ENCODE results near the gene TMEM151B. TPM values are rescaled to one million over a fixed set of nuclear protein-coding genes. Genes with fewer than 3 reads are reported as not detected.

TMEM151B gene
- polyA plus RNA-seq, 1 donor from 2014 or later: 66.0 TPM

DNA sequence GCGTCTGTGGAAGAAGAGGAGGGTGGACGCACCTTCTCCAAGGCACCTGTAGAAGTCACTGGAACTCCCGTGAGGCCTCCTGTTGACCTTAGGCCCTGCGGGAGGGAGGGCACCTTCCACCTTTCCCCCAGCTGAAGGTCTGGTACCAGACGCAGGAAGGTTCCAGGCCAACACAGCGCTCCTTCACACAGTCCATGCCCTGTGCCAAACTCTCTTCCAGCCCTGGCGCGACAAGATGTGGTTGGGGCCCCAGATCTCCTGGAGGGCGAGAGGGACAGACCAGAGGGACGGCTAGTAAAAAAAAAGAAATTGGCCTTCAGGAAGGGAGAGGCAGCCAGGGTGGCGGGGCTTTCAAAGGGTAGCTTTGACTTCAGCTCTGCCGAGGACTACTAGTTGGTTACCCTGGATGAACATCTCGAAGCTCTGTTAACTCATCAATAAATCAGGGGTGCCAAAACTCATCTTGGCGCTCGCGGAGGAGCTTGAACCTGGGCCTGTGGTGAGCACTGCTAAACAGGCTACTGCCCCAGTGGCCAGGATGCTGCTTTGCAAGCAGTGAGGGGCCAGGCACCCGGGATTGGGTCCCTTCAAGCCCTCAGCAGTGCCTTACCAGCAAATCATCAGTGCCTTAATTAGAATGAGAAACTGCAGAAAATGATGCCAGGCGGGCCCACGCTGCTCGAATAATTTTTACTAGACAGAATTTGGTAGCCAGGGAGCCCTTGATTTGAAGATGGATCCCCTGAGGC, 28.0 kb downstream of the TMEM151B start:
- Histone ChIP-seq H3F3A (ENCODE audit: insufficient read depth, low read length, poor library complexity, severe bottlenecking) (no peaks in the 10 kb centered on the region), H3K9me3 (ENCODE audit: low read length) (no peaks in the 10 kb centered on the region), H2AFZ (ENCODE audit: low read depth, low read length) (peak overlapping the region; percentile 69), H3K9me2 (ENCODE audit: insufficient read depth, low read length) (no peaks in the 10 kb centered on the region), H3K27ac (ENCODE audit: low read length) (no peak overlapping the region), H4K20me1 (ENCODE audit: insufficient read depth) (no peaks in the 10 kb centered on the region), H3K9ac (ENCODE audit: low read length) (peak overlapping the region; percentile 71), H3K4me3 (ENCODE audit: low read length) (peak overlapping the region; percentile 95), H3K27me3 (ENCODE audit: insufficient read depth, low read depth, low read length) (no peaks in the 10 kb centered on the region), H3K79me2 (replicated peaks; ENCODE audit: insufficient read depth, low read length) (no peaks in the 10 kb centered on the region), H3K36me3 (ENCODE audit: insufficient read depth, low read length) (no peaks in the 10 kb centered on the region), H3K4me2 (ENCODE audit: low read length) (peak overlapping the region; percentile 51)
- TF ChIP-seq RAD21 (conservative IDR thresholded peaks at IDR 0.05) (no peak), SMC3 (conservative IDR thresholded peaks at IDR 0.05; ENCODE audit: poor library complexity) (no peak), EP300 (conservative IDR thresholded peaks at IDR 0.05; ENCODE audit: poor library complexity, severe bottlenecking) (no peak), MXI1 (conservative IDR thresholded peaks at IDR 0.05; ENCODE audit: poor library complexity, severe bottlenecking) (no peak), EZH2 (IDR thresholded peaks at IDR 0.05; ENCODE audit: borderline replicate concordance, insufficient read depth, low read length, poor library complexity, severe bottlenecking) (no peak), TAF1 (IDR thresholded peaks at IDR 0.05; ENCODE audit: low read depth) (no peak), POLR2AphosphoS5 (IDR thresholded peaks at IDR 0.05) (no peak)
- TF ChIP-seq, protein P1, sequence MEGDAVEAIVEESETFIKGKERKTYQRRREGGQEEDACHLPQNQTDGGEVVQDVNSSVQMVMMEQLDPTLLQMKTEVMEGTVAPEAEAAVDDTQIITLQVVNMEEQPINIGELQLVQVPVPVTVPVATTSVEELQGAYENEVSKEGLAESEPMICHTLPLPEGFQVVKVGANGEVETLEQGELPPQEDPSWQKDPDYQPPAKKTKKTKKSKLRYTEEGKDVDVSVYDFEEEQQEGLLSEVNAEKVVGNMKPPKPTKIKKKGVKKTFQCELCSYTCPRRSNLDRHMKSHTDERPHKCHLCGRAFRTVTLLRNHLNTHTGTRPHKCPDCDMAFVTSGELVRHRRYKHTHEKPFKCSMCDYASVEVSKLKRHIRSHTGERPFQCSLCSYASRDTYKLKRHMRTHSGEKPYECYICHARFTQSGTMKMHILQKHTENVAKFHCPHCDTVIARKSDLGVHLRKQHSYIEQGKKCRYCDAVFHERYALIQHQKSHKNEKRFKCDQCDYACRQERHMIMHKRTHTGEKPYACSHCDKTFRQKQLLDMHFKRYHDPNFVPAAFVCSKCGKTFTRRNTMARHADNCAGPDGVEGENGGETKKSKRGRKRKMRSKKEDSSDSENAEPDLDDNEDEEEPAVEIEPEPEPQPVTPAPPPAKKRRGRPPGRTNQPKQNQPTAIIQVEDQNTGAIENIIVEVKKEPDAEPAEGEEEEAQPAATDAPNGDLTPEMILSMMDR (IDR thresholded peaks at IDR 0.05; ENCODE audit: poor library complexity, severe bottlenecking): no peak
- TF ChIP-seq, protein P2, sequence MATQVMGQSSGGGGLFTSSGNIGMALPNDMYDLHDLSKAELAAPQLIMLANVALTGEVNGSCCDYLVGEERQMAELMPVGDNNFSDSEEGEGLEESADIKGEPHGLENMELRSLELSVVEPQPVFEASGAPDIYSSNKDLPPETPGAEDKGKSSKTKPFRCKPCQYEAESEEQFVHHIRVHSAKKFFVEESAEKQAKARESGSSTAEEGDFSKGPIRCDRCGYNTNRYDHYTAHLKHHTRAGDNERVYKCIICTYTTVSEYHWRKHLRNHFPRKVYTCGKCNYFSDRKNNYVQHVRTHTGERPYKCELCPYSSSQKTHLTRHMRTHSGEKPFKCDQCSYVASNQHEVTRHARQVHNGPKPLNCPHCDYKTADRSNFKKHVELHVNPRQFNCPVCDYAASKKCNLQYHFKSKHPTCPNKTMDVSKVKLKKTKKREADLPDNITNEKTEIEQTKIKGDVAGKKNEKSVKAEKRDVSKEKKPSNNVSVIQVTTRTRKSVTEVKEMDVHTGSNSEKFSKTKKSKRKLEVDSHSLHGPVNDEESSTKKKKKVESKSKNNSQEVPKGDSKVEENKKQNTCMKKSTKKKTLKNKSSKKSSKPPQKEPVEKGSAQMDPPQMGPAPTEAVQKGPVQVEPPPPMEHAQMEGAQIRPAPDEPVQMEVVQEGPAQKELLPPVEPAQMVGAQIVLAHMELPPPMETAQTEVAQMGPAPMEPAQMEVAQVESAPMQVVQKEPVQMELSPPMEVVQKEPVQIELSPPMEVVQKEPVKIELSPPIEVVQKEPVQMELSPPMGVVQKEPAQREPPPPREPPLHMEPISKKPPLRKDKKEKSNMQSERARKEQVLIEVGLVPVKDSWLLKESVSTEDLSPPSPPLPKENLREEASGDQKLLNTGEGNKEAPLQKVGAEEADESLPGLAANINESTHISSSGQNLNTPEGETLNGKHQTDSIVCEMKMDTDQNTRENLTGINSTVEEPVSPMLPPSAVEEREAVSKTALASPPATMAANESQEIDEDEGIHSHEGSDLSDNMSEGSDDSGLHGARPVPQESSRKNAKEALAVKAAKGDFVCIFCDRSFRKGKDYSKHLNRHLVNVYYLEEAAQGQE (IDR thresholded peaks at IDR 0.05; ENCODE audit: borderline replicate concordance): no peak

DNA sequence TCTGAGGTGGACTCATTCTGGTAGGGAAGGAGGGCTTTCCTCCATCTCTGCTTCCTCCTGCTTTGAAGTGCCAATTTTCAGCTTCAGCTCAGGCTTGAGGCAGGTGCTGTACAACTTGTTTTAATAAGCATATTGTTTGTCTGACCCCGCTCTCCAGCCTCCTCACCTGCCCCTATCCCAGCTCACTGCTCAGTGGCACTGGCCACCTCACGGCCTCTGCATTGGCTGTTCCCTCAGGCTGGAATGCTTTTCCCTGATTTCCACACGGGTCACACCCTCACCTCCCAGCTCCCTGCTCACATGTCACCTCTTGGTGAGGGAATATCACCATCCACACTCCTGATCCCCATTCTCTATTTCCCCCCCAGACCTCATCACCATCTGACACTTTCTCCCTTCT, 28.6 kb downstream of the TMEM151B start:
- TF ChIP-seq EZH2 (IDR thresholded peaks at IDR 0.05; ENCODE audit: borderline replicate concordance, insufficient read depth, low read length, poor library complexity, severe bottlenecking) (no peak), TAF1 (IDR thresholded peaks at IDR 0.05; ENCODE audit: low read depth) (no peak), SMC3 (conservative IDR thresholded peaks at IDR 0.05; ENCODE audit: poor library complexity) (no peak)
- TF ChIP-seq, protein P2 (IDR thresholded peaks at IDR 0.05; ENCODE audit: borderline replicate concordance): no peak
- TF ChIP-seq, protein P1 (IDR thresholded peaks at IDR 0.05; ENCODE audit: poor library complexity, severe bottlenecking): no peak
- Histone ChIP-seq H2AFZ (ENCODE audit: low read depth, low read length) (no peak overlapping the region), H4K20me1 (ENCODE audit: insufficient read depth) (no peaks in the 10 kb centered on the region), H3K9ac (ENCODE audit: low read length) (no peak overlapping the region), H3K27me3 (ENCODE audit: insufficient read depth, low read depth, low read length) (no peaks in the 10 kb centered on the region), H3K79me2 (replicated peaks; ENCODE audit: insufficient read depth, low read length) (no peaks in the 10 kb centered on the region), H3K27ac (ENCODE audit: low read length) (no peak overlapping the region), H3K9me2 (ENCODE audit: insufficient read depth, low read length) (no peaks in the 10 kb centered on the region), H3K4me3 (ENCODE audit: low read length) (no peak overlapping the region), H3K4me2 (ENCODE audit: low read length) (no peak overlapping the region), H3K36me3 (ENCODE audit: insufficient read depth, low read length) (no peaks in the 10 kb centered on the region), H3K9me3 (ENCODE audit: low read length) (no peaks in the 10 kb centered on the region), H3F3A (ENCODE audit: insufficient read depth, low read length, poor library complexity, severe bottlenecking) (no peaks in the 10 kb centered on the region)
